Esophagus squamous epithelium (tissue), 4 donors: Measurements from ENCODE around the gene MYO5A.

ENCODE experiments used
- POLR2A ChIP-seq, 4 donors: fragments of 450-650 bp; IDR thresholded peaks; one replicate each; pipeline ENCODE4 v1.6.1; 2017; ENCODE audit warnings: antibody characterized with exemption in 4 of 4, mild to moderate bottlenecking in 4 of 4, moderate library complexity in 3 of 4
- TF ChIP-seq, protein P1 (sequence below), 6 experiments: fragments of 450-650 bp in 4 of 6; fragments of 200-600 bp in 2 of 6; sonication (generic) in 2 of 6; IDR thresholded peaks; one replicate each; pipeline ENCODE4 v1.5.1; 2016 to 2019; ENCODE audit warnings: antibody characterized with exemption in 6 of 6, mild to moderate bottlenecking in 4 of 6, moderate library complexity in 4 of 6

DNA sequence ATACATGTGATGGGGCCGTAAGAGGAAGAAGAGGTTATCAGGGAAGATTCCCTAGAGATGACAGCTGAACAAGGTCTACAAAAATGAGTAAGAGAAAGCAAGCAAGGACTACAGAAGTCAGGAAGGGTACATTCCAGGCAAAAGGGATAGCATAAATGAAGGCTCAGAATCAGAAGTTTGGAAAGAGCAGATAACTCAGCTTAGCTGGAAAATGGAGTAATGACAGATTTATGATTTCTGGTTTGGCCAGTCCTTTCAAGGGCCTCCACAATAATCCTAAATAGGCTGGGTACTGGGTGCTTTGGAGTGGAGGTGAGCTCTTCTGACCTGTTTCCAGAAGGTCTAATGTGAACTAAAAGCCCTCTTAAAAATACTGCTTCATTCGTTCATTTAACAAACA lies 110.7 kb downstream of the MYO5A start:
- TF ChIP-seq, protein P1, sequence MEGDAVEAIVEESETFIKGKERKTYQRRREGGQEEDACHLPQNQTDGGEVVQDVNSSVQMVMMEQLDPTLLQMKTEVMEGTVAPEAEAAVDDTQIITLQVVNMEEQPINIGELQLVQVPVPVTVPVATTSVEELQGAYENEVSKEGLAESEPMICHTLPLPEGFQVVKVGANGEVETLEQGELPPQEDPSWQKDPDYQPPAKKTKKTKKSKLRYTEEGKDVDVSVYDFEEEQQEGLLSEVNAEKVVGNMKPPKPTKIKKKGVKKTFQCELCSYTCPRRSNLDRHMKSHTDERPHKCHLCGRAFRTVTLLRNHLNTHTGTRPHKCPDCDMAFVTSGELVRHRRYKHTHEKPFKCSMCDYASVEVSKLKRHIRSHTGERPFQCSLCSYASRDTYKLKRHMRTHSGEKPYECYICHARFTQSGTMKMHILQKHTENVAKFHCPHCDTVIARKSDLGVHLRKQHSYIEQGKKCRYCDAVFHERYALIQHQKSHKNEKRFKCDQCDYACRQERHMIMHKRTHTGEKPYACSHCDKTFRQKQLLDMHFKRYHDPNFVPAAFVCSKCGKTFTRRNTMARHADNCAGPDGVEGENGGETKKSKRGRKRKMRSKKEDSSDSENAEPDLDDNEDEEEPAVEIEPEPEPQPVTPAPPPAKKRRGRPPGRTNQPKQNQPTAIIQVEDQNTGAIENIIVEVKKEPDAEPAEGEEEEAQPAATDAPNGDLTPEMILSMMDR (IDR thresholded peaks at IDR 0.05): no peak
- TF ChIP-seq POLR2A (IDR thresholded peaks at IDR 0.05): no peak
